Ascending aorta (tissue), 2 donors: ENCODE results near the gene MAP7D3. TPM values are rescaled to one million over a fixed set of nuclear protein-coding genes. Genes with fewer than 3 reads are reported as not detected.

Experiments used
- DNase-seq, 2 donors: peaks; one replicate each; pipeline ENCODE4 v3.0.0-alpha.2; 2019; ENCODE audit warnings: low spot score in 2 of 2
- H3K27ac ChIP-seq, 2 donors: fragments of 200-600 bp; sonication (generic); one replicate each; pipeline ENCODE4 v1.5.1; 2016 to 2017; ENCODE audit warnings: mild to moderate bottlenecking in 1 of 2
- H3K27me3 ChIP-seq: fragments of 200-600 bp; sonication (generic); one replicate; pipeline ENCODE4 v1.5.1; 2017
- H3K36me3 ChIP-seq, 2 donors: fragments of 200-600 bp; sonication (generic); one replicate each; pipeline ENCODE4 v1.5.1; 2016
- H3K4me1 ChIP-seq, 2 donors: fragments of 200-600 bp; sonication (generic); one replicate each; pipeline ENCODE4 v1.5.1; 2016 to 2017; ENCODE audit warnings: mild to moderate bottlenecking in 1 of 2
- H3K4me3 ChIP-seq, 2 donors: fragments of 200-600 bp; sonication (generic); one replicate each; pipeline ENCODE4 v1.5.1; 2016 to 2017; ENCODE audit warnings: mild to moderate bottlenecking in 1 of 2
- H3K9me3 ChIP-seq, 2 donors: fragments of 200-600 bp; sonication (generic); one replicate each; pipeline ENCODE4 v1.5.1; 2016
- intact Hi-C: fragments of 100-400 bp; cut with DNase I; formaldehyde crosslinking; loops from one replicate; pipeline ENCODE4 v1.15.1; 2023
- total RNA-seq: library from RNA; depleted of rRNA; stranded (reverse); fragments of >200 nt; gene quantifications from one replicate; pipeline ENCODE4 v1.1.0, GENCODE V29; 2016
- TF ChIP-seq, protein P1 (sequence below), 3 experiments: fragments of 200-600 bp in 2 of 3; fragments of 450-650 bp in 1 of 3; sonication (generic) in 2 of 3; IDR thresholded peaks; one replicate each; pipeline ENCODE4 v1.5.1; 2016 to 2019; ENCODE audit warnings: antibody characterized with exemption in 3 of 3, mild to moderate bottlenecking in 1 of 3, moderate library complexity in 1 of 3

The MAP7D3 gene
- total RNA-seq, 1 donor from 2014 or later = 7.9 TPM

DNA sequence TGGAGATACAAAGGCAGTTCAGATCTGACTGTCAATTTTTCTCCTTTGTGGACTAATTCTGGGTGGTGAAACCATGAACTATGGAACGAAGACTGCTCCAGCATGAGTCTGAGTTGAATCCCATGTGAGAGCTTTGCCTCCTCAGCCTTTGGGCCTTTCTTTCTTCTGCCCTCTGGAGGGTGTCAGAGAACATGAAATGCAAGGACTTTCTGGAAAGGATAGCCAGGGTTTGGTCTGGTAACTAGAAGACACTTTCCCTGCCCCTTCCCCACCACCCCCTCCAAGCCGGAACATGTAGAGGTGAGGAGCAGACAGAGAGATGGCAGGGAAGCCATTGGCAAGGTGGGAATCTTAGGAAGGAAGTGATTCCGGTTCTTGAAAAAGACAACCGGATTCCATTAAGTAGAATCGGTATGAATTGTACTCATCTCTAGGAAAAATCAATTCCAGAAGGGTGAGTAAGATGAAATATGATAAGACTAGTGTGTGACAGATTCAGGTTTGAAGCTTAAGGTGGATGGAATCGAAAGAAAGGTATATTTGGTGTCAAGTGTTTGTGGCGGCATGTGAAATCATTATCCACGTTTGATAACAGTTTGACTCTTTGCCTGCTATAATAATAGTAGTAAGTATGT, 84.9 kb downstream of the MAP7D3 start:
- no peak for DNase-seq
- peak overlapping the region in 1 of 2 donors; percentile 51 for H3K4me3 ChIP-seq
- no peaks in the 10 kb centered on the region for H3K27me3 ChIP-seq
- peak overlapping the region; percentile 78 to 81 for H3K27ac ChIP-seq
- H3K36me3 ChIP-seq = no peaks in the 10 kb centered on the region
- H3K4me1 ChIP-seq = peaks cover 3 to 32% of the 10 kb centered on the region in 2 donors
- intact Hi-C loops = loop anchor here (2.0 to 5.0 kb wide), 2 partner anchors 42 to 96 kb away; no protein-coding TSS in a partner anchor
- no peaks in the 10 kb centered on the region for H3K9me3 ChIP-seq
- TF ChIP-seq, protein P1, sequence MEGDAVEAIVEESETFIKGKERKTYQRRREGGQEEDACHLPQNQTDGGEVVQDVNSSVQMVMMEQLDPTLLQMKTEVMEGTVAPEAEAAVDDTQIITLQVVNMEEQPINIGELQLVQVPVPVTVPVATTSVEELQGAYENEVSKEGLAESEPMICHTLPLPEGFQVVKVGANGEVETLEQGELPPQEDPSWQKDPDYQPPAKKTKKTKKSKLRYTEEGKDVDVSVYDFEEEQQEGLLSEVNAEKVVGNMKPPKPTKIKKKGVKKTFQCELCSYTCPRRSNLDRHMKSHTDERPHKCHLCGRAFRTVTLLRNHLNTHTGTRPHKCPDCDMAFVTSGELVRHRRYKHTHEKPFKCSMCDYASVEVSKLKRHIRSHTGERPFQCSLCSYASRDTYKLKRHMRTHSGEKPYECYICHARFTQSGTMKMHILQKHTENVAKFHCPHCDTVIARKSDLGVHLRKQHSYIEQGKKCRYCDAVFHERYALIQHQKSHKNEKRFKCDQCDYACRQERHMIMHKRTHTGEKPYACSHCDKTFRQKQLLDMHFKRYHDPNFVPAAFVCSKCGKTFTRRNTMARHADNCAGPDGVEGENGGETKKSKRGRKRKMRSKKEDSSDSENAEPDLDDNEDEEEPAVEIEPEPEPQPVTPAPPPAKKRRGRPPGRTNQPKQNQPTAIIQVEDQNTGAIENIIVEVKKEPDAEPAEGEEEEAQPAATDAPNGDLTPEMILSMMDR (IDR thresholded peaks at IDR 0.05) = peak; percentile 27 to 52 (median 30)

DNA sequence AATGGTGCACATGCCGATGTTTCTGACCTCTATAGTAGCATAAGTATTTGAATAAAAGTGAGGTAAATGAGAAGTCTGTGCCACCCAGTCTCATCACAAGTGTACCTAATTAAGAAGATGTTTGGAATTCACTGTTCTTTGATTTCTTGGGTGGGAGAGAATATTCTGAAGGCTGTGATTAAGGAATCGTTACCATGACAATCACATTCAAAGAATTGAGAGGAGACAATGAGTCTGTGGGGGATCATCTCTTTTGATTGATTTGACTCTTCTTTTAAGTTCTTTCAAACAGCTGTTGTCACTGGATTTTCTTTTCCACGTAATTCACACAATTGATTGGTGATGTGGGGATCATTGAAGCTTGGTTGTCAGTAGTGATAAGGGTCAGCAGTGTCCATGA, 85.8 kb downstream of the MAP7D3 start:
- no peak for DNase-seq
- H3K36me3 ChIP-seq = no peaks in the 10 kb centered on the region
- H3K9me3 ChIP-seq = no peaks in the 10 kb centered on the region
- no peaks in the 10 kb centered on the region for H3K27me3 ChIP-seq
- peak overlapping the region; percentile 78 to 81 for H3K27ac ChIP-seq
- TF ChIP-seq, protein P1 (IDR thresholded peaks at IDR 0.05) = no peak
- intact Hi-C loops = loop anchor here (5.0 kb wide), 1 partner anchor 97 kb away; no protein-coding TSS in a partner anchor
- peak overlapping the region in 1 of 2 donors; percentile 51 for H3K4me3 ChIP-seq
- peaks cover 3 to 25% of the 10 kb centered on the region in 2 donors for H3K4me1 ChIP-seq

DNA sequence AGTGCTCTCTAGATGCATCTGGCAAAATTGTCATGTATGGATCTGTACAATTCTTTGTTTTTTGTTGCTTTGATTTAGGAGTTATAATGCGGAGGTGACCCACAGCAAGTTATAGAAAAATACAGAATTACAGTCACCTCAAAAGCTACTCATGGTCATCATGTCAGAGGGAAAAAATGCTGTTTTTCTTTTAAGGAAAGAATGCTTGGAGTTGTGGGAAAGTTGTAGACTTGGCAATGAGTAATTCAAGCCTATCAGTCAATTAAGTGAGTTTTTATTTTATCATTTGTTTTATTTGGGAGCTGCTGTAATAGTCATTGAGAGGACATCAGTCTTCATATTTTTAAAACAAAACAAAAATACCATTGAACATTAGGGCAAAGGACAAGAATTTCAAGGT, 87.5 kb downstream of the MAP7D3 start:
- Histone ChIP-seq H3K27me3 (no peaks in the 10 kb centered on the region), H3K4me3 (peak overlapping the region in 1 of 2 donors; percentile 30), H3K36me3 (no peaks in the 10 kb centered on the region), H3K9me3 (no peaks in the 10 kb centered on the region), H3K4me1 (peaks cover 3 to 14% of the 10 kb centered on the region in 2 donors), H3K27ac (peak overlapping the region; percentile 61 to 80)
- TF ChIP-seq, protein P1 (IDR thresholded peaks at IDR 0.05) = no peak
- DNase-seq = no peak
- intact Hi-C loops = loop anchor here (1.0 to 5.0 kb wide), 2 partner anchors 106 to 134 kb away; no protein-coding TSS in a partner anchor

Other genes starting within 250 kb of the MAP7D3 start
- 850 TPM for gene FHL1, start 103.9 kb downstream of the MAP7D3 start, total RNA-seq
- gene ADGRG4, start 49.6 kb upstream of the MAP7D3 start, total RNA-seq = 0.75 TPM
- gene BRS3, start 236.5 kb upstream of the MAP7D3 start, total RNA-seq = not detected
- gene HTATSF1, start 246.2 kb upstream of the MAP7D3 start, total RNA-seq = 3.7 TPM